B cell (primary cell): ENCODE measurements around the gene APOBEC4. TPM values are rescaled to one million over a fixed set of nuclear protein-coding genes. Genes with fewer than 3 reads are reported as not detected.

Experiments used
- ATAC-seq: fragments of 200-7000 bp; cut with Tn5 transposase; one replicate; pipeline ENCODE4 v1.10.0; 2021; ENCODE audit warnings: low read depth, mild to moderate bottlenecking, moderate number of reproducible peaks, moderate library complexity
- CTCF ChIA-PET: fragments of 350-600 bp; sonication (Branson Sonifier 250); formaldehyde crosslinking; loops from one replicate; lab custom pipeline; 2021; ENCODE audit warnings: antibody characterized with exemption, inconsistent platforms; lab: Charles Lee
- POLR2A ChIA-PET: fragments of 350-600 bp; sonication (Branson Sonifier 250); formaldehyde crosslinking; loops from one replicate; lab custom pipeline; 2021; ENCODE audit warnings: antibody characterized with exemption; lab: Charles Lee
- DNase-seq: peaks from one replicate; pipeline ENCODE4 v3.0.0; 2013
- H2AFZ ChIP-seq: 2 replicates; pipeline ENCODE4 v1.6.1; 2012; ENCODE audit warnings: mild to moderate bottlenecking, low read depth, low read length; ENCODE audit not compliant: insufficient read depth, poor library complexity, severe bottlenecking
- H3K27ac ChIP-seq, 2 donors: 1 replicate in 1 of 2; 2 replicates in 1 of 2; pipeline ENCODE4 v1.5.1; 2012 to 2013; ENCODE audit warnings: low read length in 2 of 2, mild to moderate bottlenecking in 2 of 2, moderate library complexity in 1 of 2
- H3K27me3 ChIP-seq, 4 experiments: fragments of 200-600 bp in 1 of 4; sonication (generic) in 1 of 4; replicated peaks in 1 of 4; 1 replicate in 2 of 4; 2 replicates in 2 of 4; pipeline versions ENCODE4 v1.6.1 to v1.7.0; 2013 to 2016; ENCODE audit warnings: low read length in 3 of 4, mild to moderate bottlenecking in 2 of 4, mixed read lengths in 1 of 4, moderate library complexity in 1 of 4; ENCODE audit not compliant: insufficient read depth in 4 of 4, control insufficient read depth in 3 of 4; ENCODE audit errors: control extremely low read depth in 1 of 4
- H3K36me3 ChIP-seq, 2 experiments: replicated peaks in 1 of 2; 1 replicate in 1 of 2; 2 replicates in 1 of 2; pipeline versions ENCODE4 v1.6.1 to v1.7.1; 2013; ENCODE audit warnings: low read length in 1 of 2; ENCODE audit not compliant: insufficient read depth in 2 of 2, control insufficient read depth in 1 of 2; ENCODE audit errors: control extremely low read depth in 1 of 2, extremely low read depth in 1 of 2
- H3K4me1 ChIP-seq, 2 donors: fragments of 200-600 bp in 1 of 2; sonication (generic) in 1 of 2; 1 replicate in 1 of 2; 2 replicates in 1 of 2; pipeline versions ENCODE4 v1.5.1 to v1.6.1; 2013 to 2017; ENCODE audit warnings: low read length in 2 of 2; ENCODE audit not compliant: control insufficient read depth in 2 of 2, insufficient read depth in 2 of 2
- H3K4me2 ChIP-seq: replicated peaks from 2 replicates; pipeline ENCODE3; 2012; ENCODE audit warnings: mild to moderate bottlenecking, low read depth, low read length; ENCODE audit not compliant: poor library complexity, severe bottlenecking
- H3K4me3 ChIP-seq, 5 experiments: fragments of 200-600 bp in 1 of 5; sonication (generic) in 1 of 5; 1 replicate in 3 of 5; 2 replicates in 2 of 5; pipeline versions ENCODE4 v1.5.1 to v1.7.0; 2011 to 2016; ENCODE audit warnings: low read length in 4 of 5, mild to moderate bottlenecking in 4 of 5, low read depth in 2 of 5, control low read depth in 1 of 5, moderate library complexity in 1 of 5; ENCODE audit not compliant: insufficient read depth in 1 of 5; ENCODE audit errors: control extremely low read depth in 1 of 5, extremely low read depth in 1 of 5
- H3K79me2 ChIP-seq: fragments of 200-600 bp; sonication (generic); one replicate; pipeline ENCODE4 v1.6.0; 2016; ENCODE audit warnings: low read length; ENCODE audit not compliant: control insufficient read depth, insufficient read depth
- H3K9ac ChIP-seq: fragments of 200-600 bp; sonication (generic); 2 replicates; pipeline ENCODE4 v1.6.1; 2017; ENCODE audit warnings: mild to moderate bottlenecking, low read length, moderate library complexity
- H3K9me3 ChIP-seq, 3 donors: one replicate each; pipeline versions ENCODE4 v1.6.1 to v1.7.1; 2013; ENCODE audit warnings: low read length in 2 of 3; ENCODE audit not compliant: control insufficient read depth in 2 of 3, insufficient read depth in 1 of 3; ENCODE audit errors: control extremely low read depth in 1 of 3
- H4K20me1 ChIP-seq: 2 replicates; pipeline ENCODE4 v1.6.0; 2012; ENCODE audit warnings: mild to moderate bottlenecking, low read length; ENCODE audit not compliant: insufficient read depth, control insufficient read depth, poor library complexity, severe bottlenecking
- H3K27ac Mint-ChIP-seq: one replicate; pipeline ENCODE4 v1.8.0; 2021; ENCODE audit warnings: mixed read lengths
- H3K27me3 Mint-ChIP-seq: one replicate; pipeline ENCODE4 v1.8.0; 2021; ENCODE audit warnings: mixed read lengths
- H3K4me1 Mint-ChIP-seq: one replicate; pipeline ENCODE4 v1.8.0; 2021; ENCODE audit warnings: mixed read lengths
- H3K4me3 Mint-ChIP-seq: one replicate; pipeline ENCODE4 v1.8.0; 2021; ENCODE audit warnings: mixed read lengths
- H3K9me3 Mint-ChIP-seq: one replicate; pipeline ENCODE4 v1.8.0; 2022; ENCODE audit warnings: mixed read lengths; ENCODE audit not compliant: insufficient read depth
- CTCF ChIP-seq: fragments of 200-600 bp; IDR thresholded peaks from one replicate; pipeline ENCODE4 v1.8.0; 2022; ENCODE audit warnings: antibody characterized with exemption, mild to moderate bottlenecking
- EZH2 ChIP-seq: IDR thresholded peaks from 2 replicates; pipeline ENCODE4 v1.6.1; 2012; ENCODE audit warnings: borderline replicate concordance, low read depth, mild to moderate bottlenecking, moderate library complexity, low read length; ENCODE audit not compliant: insufficient read depth, poor library complexity, severe bottlenecking
- WGBS: methylation state at CpG from one replicate; pipeline ENCODE4 v1.1.5; 2013; ENCODE audit warnings: missing lambda C conversion rate; ENCODE audit not compliant: insufficient coverage; 5-methylcytosine and 5-hydroxymethylcytosine counted together
- intact Hi-C: fragments of 100-400 bp; cut with micrococcal nuclease; formaldehyde crosslinking; loops from one replicate; pipeline ENCODE4 v1.10.0; 2022
- polyA plus RNA-seq: library from polyadenylated mRNA; depleted of rRNA; stranded (reverse); fragments of >200 nt; gene quantifications from 2 replicates; pipeline ENCODE4 v1.2.3, GENCODE V29; 2012
- total RNA-seq, 2 donors: library from RNA; stranded (reverse); fragments of 120-200 nt in 1 of 2; gene quantifications; 1 replicate in 1 of 2; 2 replicates in 1 of 2; pipeline versions ENCODE4 v1.2.3 to v1.2.4, GENCODE V29; 2013 to 2022

Gene APOBEC4
- total and polyA plus RNA-seq, 2 donors (not counting 1 experiment from before 2014, with no cell fraction given), result not detected

- no peaks in the 10 kb centered on the region for H3K27me3 ChIP-seq
- no peaks in the 10 kb centered on the region for H3K36me3 ChIP-seq
- H3K27ac Mint-ChIP-seq, result no peak overlapping the region
- peaks cover 13% of the 10 kb centered on the region for H3K79me2 ChIP-seq
- TF ChIP-seq EZH2 (no peak), CTCF (no peak)
- peaks cover 5% of the 10 kb centered on the region for H4K20me1 ChIP-seq
- ATAC-seq, result no peak
- no peak overlapping the region for H3K9ac ChIP-seq
- H3K4me1 ChIP-seq, result peaks cover 9 to 13% of the 10 kb centered on the region in 2 donors
- H3K9me3 ChIP-seq, result no peaks in the 10 kb centered on the region
- H3K4me2 ChIP-seq, result no peak overlapping the region
- no peaks in the 10 kb centered on the region for H3K9me3 Mint-ChIP-seq
- H3K4me3 ChIP-seq, result no peak overlapping the region
- no peak overlapping the region for H3K27ac ChIP-seq
- WGBS, result no CpG with 5 or more reads among the region's 7 CpGs
- intact Hi-C loops, result loop anchor here (5.0 to 10.0 kb wide), 3 partner anchors 852 to 1607 kb away; partner anchors contain the start of genes EDEM3 and NPL
- no peaks in the 10 kb centered on the region for H3K27me3 Mint-ChIP-seq
- peaks cover 20% of the 10 kb centered on the region for H3K4me1 Mint-ChIP-seq
- POLR2A ChIA-PET, result interaction anchor here (0.7 kb wide), 1 partner anchor 653 kb away, joined by 4 read pairs; no protein-coding TSS in a partner anchor
- H2AFZ ChIP-seq, result no peak overlapping the region
- no peak overlapping the region for H3K4me3 Mint-ChIP-seq
- CTCF ChIA-PET, result interaction anchor here (0.9 to 1.8 kb wide), 2 partner anchors 17 to 277 kb away, joined by 3 to 10 read pairs; no protein-coding TSS in a partner anchor
- DNase-seq, result no peak
Observed at GRCh38 chr1:183638649-183639387, 14.3 kb downstream of the APOBEC4 start.

GRCh38 chr1:183636783-183637182 lies 16.3 kb downstream of the APOBEC4 start:
- Mint-ChIP-seq H3K4me3 (peak overlapping the region; percentile 100), H3K27ac (no peak overlapping the region), H3K4me1 (peaks cover 37% of the 10 kb centered on the region), H3K9me3 (no peaks in the 10 kb centered on the region), H3K27me3 (no peaks in the 10 kb centered on the region)
- intact Hi-C loops, result loop anchor here (1.0 to 10.0 kb wide), 7 partner anchors 274 to 1604 kb away; partner anchors contain the start of genes DHX9, EDEM3 and NPL
- H3K79me2 ChIP-seq, result peaks cover 33% of the 10 kb centered on the region
- peaks cover 20 to 33% of the 10 kb centered on the region in 2 donors for H3K4me1 ChIP-seq
- no peak overlapping the region for H3K27ac ChIP-seq
- DNase-seq, result no peak
- no peak overlapping the region for H3K4me3 ChIP-seq
- no peaks in the 10 kb centered on the region for H3K9me3 ChIP-seq
- ATAC-seq, result no peak
- POLR2A ChIA-PET, result no interaction called here
- peak overlapping the region; percentile 94 for H3K4me2 ChIP-seq
- H2AFZ ChIP-seq, result no peak overlapping the region
- peaks cover 21% of the 10 kb centered on the region for H4K20me1 ChIP-seq
- no peak overlapping the region for H3K9ac ChIP-seq
- CTCF ChIA-PET, result interaction anchor here (1.8 kb wide), 1 partner anchor 279 kb away, joined by 10 read pairs; no protein-coding TSS in a partner anchor
- peaks cover 2 to 11% of the 10 kb centered on the region in 2 experiments for H3K36me3 ChIP-seq
- no peaks in the 10 kb centered on the region for H3K27me3 ChIP-seq
- WGBS, result 75% methylated on average over 3 of the region's 5 CpGs
- TF ChIP-seq EZH2 (no peak), CTCF (no peak)
